ENCODE measurements around the gene RAB9B. TPM values are rescaled to one million over a fixed set of nuclear protein-coding genes. Genes with fewer than 3 reads are reported as not detected.
A peak's percentile ranks its signal among the peaks of the same experiment; 100 is the strongest.
"Not testable (repeated sequence)": the region's sequence is repeated elsewhere in the genome, so short reads cannot be mapped to it uniquely, and the experiment has no call there.

RAB9B gene
- total RNA-seq, 6 experiments from 2014 or later, result 0.05 to 0.25 (median 0.12) TPM; not detected in 1

DNA sequence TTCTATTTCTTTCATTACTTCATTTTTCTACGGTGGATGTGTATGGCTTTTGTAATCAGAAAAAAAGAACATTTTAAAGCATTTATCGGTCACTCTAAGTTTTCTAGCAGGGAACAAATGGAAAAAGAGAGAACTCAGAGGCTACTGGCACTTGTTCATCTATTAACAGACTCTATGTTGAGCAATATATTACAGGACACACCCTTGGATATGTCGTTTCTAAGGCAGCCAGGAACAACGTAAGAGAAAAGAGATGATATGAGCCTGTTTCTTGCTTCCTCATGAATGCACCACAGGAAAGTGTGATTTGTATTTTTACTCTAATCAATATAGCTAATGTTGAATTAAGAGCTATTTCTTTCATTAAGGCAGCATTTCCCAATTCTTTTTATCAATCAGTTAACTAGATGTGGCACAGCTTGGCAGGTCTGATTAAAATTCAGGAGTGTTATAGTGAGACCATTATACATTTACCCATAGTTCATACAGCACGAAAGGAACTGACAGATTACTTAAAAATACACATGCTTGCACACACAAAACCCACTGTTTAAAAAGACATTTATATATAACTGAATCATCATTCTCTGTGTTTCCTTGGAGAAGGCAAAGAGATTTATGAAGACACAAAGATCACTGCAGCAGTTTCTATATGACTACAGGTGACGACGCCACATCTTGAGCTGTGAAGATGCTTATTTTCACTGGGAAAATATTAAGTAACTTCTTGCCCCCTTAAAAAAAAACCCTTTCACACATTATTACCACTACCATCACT is 13.0 kb downstream of the RAB9B start:
- H3K27me3 ChIP-seq, result no peaks in the 10 kb centered on the region
- TF ChIP-seq, protein P1, sequence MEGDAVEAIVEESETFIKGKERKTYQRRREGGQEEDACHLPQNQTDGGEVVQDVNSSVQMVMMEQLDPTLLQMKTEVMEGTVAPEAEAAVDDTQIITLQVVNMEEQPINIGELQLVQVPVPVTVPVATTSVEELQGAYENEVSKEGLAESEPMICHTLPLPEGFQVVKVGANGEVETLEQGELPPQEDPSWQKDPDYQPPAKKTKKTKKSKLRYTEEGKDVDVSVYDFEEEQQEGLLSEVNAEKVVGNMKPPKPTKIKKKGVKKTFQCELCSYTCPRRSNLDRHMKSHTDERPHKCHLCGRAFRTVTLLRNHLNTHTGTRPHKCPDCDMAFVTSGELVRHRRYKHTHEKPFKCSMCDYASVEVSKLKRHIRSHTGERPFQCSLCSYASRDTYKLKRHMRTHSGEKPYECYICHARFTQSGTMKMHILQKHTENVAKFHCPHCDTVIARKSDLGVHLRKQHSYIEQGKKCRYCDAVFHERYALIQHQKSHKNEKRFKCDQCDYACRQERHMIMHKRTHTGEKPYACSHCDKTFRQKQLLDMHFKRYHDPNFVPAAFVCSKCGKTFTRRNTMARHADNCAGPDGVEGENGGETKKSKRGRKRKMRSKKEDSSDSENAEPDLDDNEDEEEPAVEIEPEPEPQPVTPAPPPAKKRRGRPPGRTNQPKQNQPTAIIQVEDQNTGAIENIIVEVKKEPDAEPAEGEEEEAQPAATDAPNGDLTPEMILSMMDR (IDR thresholded peaks at IDR 0.05), result no peak
- no peak for TF ChIP-seq POLR2A (IDR thresholded peaks at IDR 0.05)
- H3K4me1 ChIP-seq, result no peaks in the 10 kb centered on the region
- DNase-seq (no peak), ATAC-seq (no peak)
- H3K4me3 ChIP-seq, result no peak overlapping the region
- WGBS (ENCODE audit: insufficient coverage, low coverage, low lambda C conversion rate, missing lambda C conversion rate), result 31% methylated on average over 7 of the region's 7 CpGs
- H3K27ac ChIP-seq, result no peak overlapping the region
- intact Hi-C loops (cut with DNase I), result loop anchor here in 1 of 2 donors (10.0 kb wide), 1 partner anchor 284 kb away; no protein-coding TSS in a partner anchor
- H3K9me3 ChIP-seq, result no peaks in the 10 kb centered on the region
- H3K36me3 ChIP-seq, result no peaks in the 10 kb centered on the region

DNA sequence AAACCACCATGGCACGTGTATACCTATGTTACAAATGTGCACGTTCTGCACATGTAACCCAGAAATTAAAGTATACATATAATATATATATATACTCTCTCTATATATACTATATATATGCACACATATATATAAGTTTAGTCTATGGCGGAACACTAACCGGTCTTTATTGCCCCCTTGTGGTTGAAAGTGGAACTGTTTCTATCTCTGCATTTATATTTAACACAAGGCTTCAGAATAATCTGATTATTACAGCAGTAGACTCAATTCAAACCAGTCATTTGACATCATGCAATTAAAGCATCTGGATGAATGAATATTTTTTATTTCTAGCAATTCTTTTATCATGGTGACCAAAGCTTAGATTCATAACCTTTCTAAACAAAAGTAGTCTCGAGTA is 14.6 kb downstream of the RAB9B start:
- peak; percentile 52 to 76 (median 65) for ATAC-seq
- 11% methylated on average over 5 of the region's 5 CpGs for WGBS (ENCODE audit: insufficient coverage, low coverage, low lambda C conversion rate, missing lambda C conversion rate)
- Histone ChIP-seq H3K4me1 (no peaks in the 10 kb centered on the region), H3K36me3 (no peaks in the 10 kb centered on the region), H3K9me3 (no peaks in the 10 kb centered on the region), H3K4me3 (no peak overlapping the region), H3K27ac (no peak overlapping the region), H3K27me3 (no peaks in the 10 kb centered on the region)
- TF ChIP-seq, protein P1 (IDR thresholded peaks at IDR 0.05), result peak; percentile 53 to 89 (median 82)
- no peak for TF ChIP-seq POLR2A (IDR thresholded peaks at IDR 0.05)
- no peak for DNase-seq
- intact Hi-C loops (cut with DNase I), result loop anchor here in 1 of 2 donors (10.0 kb wide), 1 partner anchor 283 kb away; no protein-coding TSS in a partner anchor

DNA sequence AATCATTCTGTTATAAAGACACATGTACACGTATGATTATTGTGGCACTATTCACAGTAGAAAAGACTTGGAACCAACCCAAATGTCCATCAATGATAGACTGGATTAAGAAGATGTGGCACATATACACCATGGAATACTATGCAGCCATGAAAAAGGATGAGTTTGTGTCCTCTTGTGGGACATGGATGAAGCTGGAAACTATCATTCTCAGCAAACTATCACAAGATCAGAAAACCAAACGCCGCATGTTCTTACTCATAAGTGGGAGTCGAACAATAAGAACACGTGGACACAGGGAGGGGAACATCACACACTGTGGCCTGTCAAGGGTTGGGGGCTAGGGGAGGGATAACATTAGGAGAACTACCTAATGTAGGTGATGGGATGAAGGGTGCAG is 15.0 kb downstream of the RAB9B start:
- not testable (repeated sequence) for H3K4me3 ChIP-seq, H3K4me1 ChIP-seq, DNase-seq, H3K27me3 ChIP-seq, H3K9me3 ChIP-seq, H3K36me3 ChIP-seq, ATAC-seq, H3K27ac ChIP-seq
- intact Hi-C loops (cut with DNase I), result loop anchor here in 1 of 2 donors (10.0 kb wide), 1 partner anchor 282 kb away; no protein-coding TSS in a partner anchor
- 15% methylated on average over 5 of the region's 5 CpGs for WGBS (ENCODE audit: insufficient coverage, low coverage, low lambda C conversion rate, missing lambda C conversion rate)

DNA sequence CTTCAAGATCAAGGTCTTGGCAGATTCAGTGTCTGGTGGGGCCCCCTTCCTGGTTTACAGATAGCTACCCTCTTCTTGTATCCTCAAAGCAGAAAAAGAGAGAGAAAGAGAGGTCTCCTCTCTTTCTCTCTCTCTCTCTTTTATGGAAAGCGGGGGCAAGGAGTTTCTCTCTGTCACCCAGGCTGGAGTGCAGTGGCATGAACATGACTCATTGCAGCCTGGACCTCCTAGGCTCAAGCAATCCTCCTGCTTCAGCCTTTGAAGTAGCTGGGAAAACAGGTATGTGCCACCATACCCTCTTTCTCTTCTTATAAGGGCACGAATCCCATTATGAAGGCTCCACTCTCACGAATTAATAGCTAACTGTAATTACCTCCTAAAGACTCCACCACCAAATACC is 20.2 kb downstream of the RAB9B start:
- 63% methylated on average over 3 of the region's 3 CpGs for WGBS (ENCODE audit: insufficient coverage, low coverage, low lambda C conversion rate, missing lambda C conversion rate)
- intact Hi-C loops (cut with DNase I), result loop anchor here in 1 of 2 donors (10.0 kb wide), 1 partner anchor 277 kb away; no protein-coding TSS in a partner anchor
- Histone ChIP-seq H3K4me1 (no peaks in the 10 kb centered on the region), H3K36me3 (no peaks in the 10 kb centered on the region), H3K27me3 (peaks cover 0 to 23% of the 10 kb centered on the region in 2 donors), H3K9me3 (no peaks in the 10 kb centered on the region), H3K27ac (no peak overlapping the region), H3K4me3 (no peak overlapping the region)
- ATAC-seq, result no peak
- DNase-seq, result no peak
- TF ChIP-seq, protein P1 (IDR thresholded peaks at IDR 0.05), result no peak
- TF ChIP-seq POLR2A (IDR thresholded peaks at IDR 0.05), result no peak

DNA sequence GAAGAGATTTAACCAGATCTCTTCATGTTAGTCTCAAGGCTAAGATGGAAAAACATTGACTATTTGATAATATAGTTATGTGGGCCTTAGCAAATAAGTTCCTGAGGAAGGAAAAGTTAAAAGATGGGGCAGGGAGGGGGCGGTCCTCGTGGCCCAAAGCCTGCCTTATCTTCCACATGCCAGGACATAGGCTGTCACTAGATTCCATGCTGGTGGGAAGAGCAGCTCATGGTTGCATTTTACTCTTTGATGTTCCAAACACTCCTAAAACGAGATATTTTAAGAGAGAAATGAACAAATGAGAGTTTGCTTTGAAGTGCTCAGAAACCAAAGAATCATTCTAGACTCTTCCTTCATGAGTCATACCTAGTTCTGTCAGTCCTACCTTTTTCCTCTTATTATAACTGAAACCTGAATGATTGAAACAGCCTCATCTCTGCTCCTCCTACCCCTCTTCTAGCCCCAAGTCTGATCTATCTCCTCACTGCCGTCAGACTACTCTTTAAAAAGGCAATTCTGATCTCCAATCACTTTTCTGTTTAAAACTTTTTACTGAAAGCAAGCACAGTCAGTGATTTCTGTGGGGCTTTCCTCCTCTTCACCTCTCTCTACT is 25.1 kb downstream of the RAB9B start:
- no peak for ATAC-seq

More for the DNA sequence above, 25.1 kb downstream of the RAB9B start:
- no peaks in the 10 kb centered on the region for H3K4me1 ChIP-seq
- no peak overlapping the region for H3K27ac ChIP-seq
- no peak for DNase-seq
- intact Hi-C loops (cut with DNase I), result loop anchor here in 1 of 2 donors (10.0 kb wide), 1 partner anchor 112 kb away; no protein-coding TSS in a partner anchor
- WGBS (ENCODE audit: insufficient coverage, low coverage, low lambda C conversion rate, missing lambda C conversion rate), result 37% methylated on average over 4 of the region's 4 CpGs
- H3K4me3 ChIP-seq, result no peak overlapping the region
- peaks cover 0 to 23% of the 10 kb centered on the region in 2 donors for H3K27me3 ChIP-seq
- no peaks in the 10 kb centered on the region for H3K36me3 ChIP-seq
- TF ChIP-seq, protein P1 (IDR thresholded peaks at IDR 0.05), result no peak
- no peak for TF ChIP-seq POLR2A (IDR thresholded peaks at IDR 0.05)
- H3K9me3 ChIP-seq, result no peaks in the 10 kb centered on the region

All from right lobe of liver (tissue), 6 donors.